Endodermal cell (in vitro differentiated cells): ENCODE results near the gene SKA2. TPM values are rescaled to one million over a fixed set of nuclear protein-coding genes. Genes with fewer than 3 reads are reported as not detected.

Experiments
- DNase-seq: peaks from one replicate; pipeline ENCODE4 v3.0.0-alpha.2; 2017
- H3K27ac ChIP-seq: 2 replicates; pipeline ENCODE4 v1.5.1; 2013; ENCODE audit warnings: mild to moderate bottlenecking, low read depth, low read length, moderate library complexity
- H3K27me3 ChIP-seq: 2 replicates; pipeline ENCODE4 v1.6.1; 2013; ENCODE audit warnings: mild to moderate bottlenecking, low read length, moderate library complexity; ENCODE audit not compliant: insufficient read depth, control insufficient read depth, poor library complexity, severe bottlenecking
- H3K36me3 ChIP-seq: 2 replicates; pipeline ENCODE4 v1.7.0; 2013; ENCODE audit warnings: mild to moderate bottlenecking, low read length, moderate library complexity; ENCODE audit not compliant: control insufficient read depth, insufficient read depth
- H3K4me1 ChIP-seq: one replicate; pipeline ENCODE4 v1.7.0; 2013; ENCODE audit warnings: low read length; ENCODE audit not compliant: control insufficient read depth, insufficient read depth
- H3K4me3 ChIP-seq: 2 replicates; pipeline ENCODE4 v1.5.1; 2013; ENCODE audit warnings: mild to moderate bottlenecking, low read length, moderate library complexity
- H3K9ac ChIP-seq: 2 replicates; pipeline ENCODE4 v1.6.1; 2013; ENCODE audit warnings: mild to moderate bottlenecking, low read length, moderate library complexity; ENCODE audit not compliant: poor library complexity, severe bottlenecking; ENCODE audit errors: extremely low read depth
- H3K9me3 ChIP-seq: 2 replicates; pipeline ENCODE4 v1.6.1; 2013; ENCODE audit warnings: mild to moderate bottlenecking, low read length, moderate library complexity; ENCODE audit not compliant: control insufficient read depth
- H3K27ac Mint-ChIP-seq: 2 replicates; pipeline ENCODE4 v1.8.0; 2020; ENCODE audit warnings: mixed read lengths
- H3K27me3 Mint-ChIP-seq: 2 replicates; pipeline ENCODE4 v1.8.0; 2021; ENCODE audit warnings: mild to moderate bottlenecking, mixed read lengths; ENCODE audit not compliant: insufficient read depth
- H3K36me3 Mint-ChIP-seq: 2 replicates; pipeline ENCODE4 v1.8.0; 2020; ENCODE audit warnings: low read depth, mixed read lengths
- H3K4me1 Mint-ChIP-seq: 2 replicates; pipeline ENCODE4 v1.8.0; 2020; ENCODE audit warnings: mixed read lengths
- H3K4me3 Mint-ChIP-seq: 2 replicates; pipeline ENCODE4 v1.8.0; 2020; ENCODE audit warnings: mild to moderate bottlenecking, moderate library complexity, mixed read lengths
- H3K9me3 Mint-ChIP-seq: 2 replicates; pipeline ENCODE4 v1.8.0; 2020; ENCODE audit warnings: mild to moderate bottlenecking, mixed read lengths
- CTCF ChIP-seq: fragments of 200-600 bp; sonication (generic); conservative IDR thresholded peaks from 2 replicates; pipeline ENCODE4 v1.5.0; 2021; ENCODE audit warnings: antibody characterized with exemption, mild to moderate bottlenecking
- WGBS, 2 experiments: methylation state at CpG; one replicate each; pipeline versions ENCODE4 v1.1.5 to v1.1.7; 2013; ENCODE audit warnings: missing lambda C conversion rate in 2 of 2, mixed read lengths in 1 of 2; ENCODE audit not compliant: insufficient coverage in 1 of 2, insufficient read length in 1 of 2; 5-methylcytosine and 5-hydroxymethylcytosine counted together
- total RNA-seq, 2 donors: library from RNA; stranded (reverse); fragmentation: NEBNext Ultra II Directional in 1 of 2; extraction: Animal tissue kit (Norgen Biotek cat#: 25700) in 1 of 2; gene quantifications; 2 replicates in 1 of 2; 3 replicates in 1 of 2; pipeline ENCODE4 v1.2.1, GENCODE V29; 2021

The SKA2 gene
- total RNA-seq, 2 donors from 2014 or later: 62.4 to 67.3 TPM

- Mint-ChIP-seq H3K4me1 (peaks cover 9% of the 10 kb centered on the region), H3K27me3 (no peaks in the 10 kb centered on the region), H3K4me3 (no peak overlapping the region), H3K36me3 (peaks cover 3% of the 10 kb centered on the region), H3K9me3 (no peaks in the 10 kb centered on the region), H3K27ac (no peak overlapping the region)
- Histone ChIP-seq H3K27ac (no peak overlapping the region), H3K4me1 (no peaks in the 10 kb centered on the region), H3K27me3 (no peaks in the 10 kb centered on the region), H3K4me3 (no peak overlapping the region), H3K36me3 (peaks cover 6% of the 10 kb centered on the region), H3K9me3 (no peaks in the 10 kb centered on the region), H3K9ac (no peak overlapping the region)
- WGBS, 2 experiments: 86 to 99% methylated on average over 2 of the region's 2 CpGs
- DNase-seq: peak; percentile 22
- no peak for TF ChIP-seq CTCF
Measured at GRCh38 chr17:59161477-59161876, 6.5 kb upstream of the SKA2 start.

- Histone ChIP-seq H3K27ac (no peak overlapping the region), H3K4me1 (no peaks in the 10 kb centered on the region), H3K9me3 (no peaks in the 10 kb centered on the region), H3K9ac (no peak overlapping the region), H3K4me3 (no peak overlapping the region), H3K36me3 (peaks cover 6% of the 10 kb centered on the region), H3K27me3 (no peaks in the 10 kb centered on the region)
- H3K36me3 Mint-ChIP-seq: peaks cover 3% of the 10 kb centered on the region
- peaks cover 13% of the 10 kb centered on the region for H3K4me1 Mint-ChIP-seq
- no peaks in the 10 kb centered on the region for H3K27me3 Mint-ChIP-seq
- H3K27ac Mint-ChIP-seq: peak overlapping the region; percentile 58
- TF ChIP-seq CTCF: no peak
- WGBS, 2 experiments: 95 to 97% methylated on average over 5 to 8 of the region's 9 CpGs
- no peak overlapping the region for H3K4me3 Mint-ChIP-seq
- DNase-seq: peak; percentile 26
- no peaks in the 10 kb centered on the region for H3K9me3 Mint-ChIP-seq
Measured at GRCh38 chr17:59160157-59161025, 5.4 kb upstream of the SKA2 start.

GRCh38 chr17:59155439-59156177, 622 bp upstream of the SKA2 start, which contains the start of gene PRR11:
Gene PRR11, plus strand, starts transcription at chr17:59155746. Its CDS starts 14,007 bp downstream, at chr17:59169753.
- Histone ChIP-seq H3K4me3 (peak within 1 kb of the TSS; percentile 98), H3K9ac (peak within 1 kb of the TSS; percentile 98), H3K27ac (peak within 1 kb of the TSS; percentile 100), H3K4me1 (peaks cover 7% of the 10 kb centered on the region), H3K9me3 (no peaks in the 10 kb centered on the region), H3K27me3 (no peaks in the 10 kb centered on the region), H3K36me3 (peaks cover 7% of the 10 kb centered on the region)
- Mint-ChIP-seq H3K4me3 (no peak within 1 kb of the TSS), H3K4me1 (peaks cover 24% of the 10 kb centered on the region), H3K9me3 (no peaks in the 10 kb centered on the region), H3K36me3 (peaks cover under 1% of the 10 kb centered on the region), H3K27ac (no peak within 1 kb of the TSS), H3K27me3 (no peaks in the 10 kb centered on the region)
- no peak for TF ChIP-seq CTCF
- peak; percentile 99 for DNase-seq
- 0 to 1% methylated on average over 7 to 25 of the region's 25 CpGs for WGBS, 2 experiments
